GM12891 (cell line): ENCODE measurements around the gene TSPAN15.

Experiments
- PAX5 ChIP-seq: IDR thresholded peaks from 2 replicates; pipeline ENCODE4 v1.6.1; 2011; ENCODE audit warnings: low read length, moderate library complexity, mild to moderate bottlenecking; ENCODE audit not compliant: insufficient read depth, severe bottlenecking
- POLR2A ChIP-seq: IDR thresholded peaks from 2 replicates; pipeline ENCODE4 v1.6.1; 2011; ENCODE audit warnings: low read depth, low read length, control low read depth
- POLR2AphosphoS5 ChIP-seq: IDR thresholded peaks from 2 replicates; pipeline ENCODE4 v1.6.1; 2011; ENCODE audit warnings: low read depth, low read length, control low read depth
- POU2F2 ChIP-seq: IDR thresholded peaks from 2 replicates; pipeline ENCODE4 v1.6.1; 2011; ENCODE audit warnings: low read depth, mild to moderate bottlenecking, control low read depth, low read length, moderate library complexity
- SPI1 ChIP-seq: IDR thresholded peaks from 2 replicates; pipeline ENCODE4 v1.6.1; 2011; ENCODE audit warnings: low read depth, low read length, control low read depth
- TAF1 ChIP-seq: IDR thresholded peaks from 2 replicates; pipeline ENCODE4 v1.6.1; 2011; ENCODE audit warnings: low read depth, low read length, control low read depth

- TF ChIP-seq TAF1 (no peak), POLR2AphosphoS5 (no peak), POLR2A (no peak), SPI1 (no peak), PAX5 (no peak), POU2F2 (no peak)
These were observed 10.2 kb downstream of the TSPAN15 start for GRCh38 chr10:69461243-69462025.
